MM.1S (cell line): ENCODE data around the gene IGHMBP2.

ENCODE experiments used
- DNase-seq: peaks from one replicate; pipeline ENCODE4 v3.0.0-alpha.2; 2015
- H2AFZ ChIP-seq: fragments of 300-600 bp; sonication (generic); 2 replicates; pipeline ENCODE4 v1.6.0; 2016; ENCODE audit warnings: antibody characterized with exemption, low read length
- H3F3A ChIP-seq: fragments of 300-600 bp; sonication (generic); 2 replicates; pipeline ENCODE4 v1.6.1; 2016; ENCODE audit warnings: mild to moderate bottlenecking, antibody characterized with exemption, low read length, moderate library complexity, mixed read lengths; ENCODE audit not compliant: insufficient read depth
- H3K27ac ChIP-seq: fragments of 300-600 bp; sonication (generic); 2 replicates; pipeline ENCODE4 v1.5.1; 2016; ENCODE audit warnings: mild to moderate bottlenecking, low read length
- H3K27me3 ChIP-seq: fragments of 300-600 bp; sonication (generic); replicated peaks from 2 replicates; pipeline ENCODE4 v1.6.0; 2016; ENCODE audit warnings: low read length; ENCODE audit not compliant: insufficient read depth
- H3K36me3 ChIP-seq: fragments of 300-600 bp; sonication (generic); replicated peaks from 2 replicates; pipeline ENCODE4 v1.6.1; 2016; ENCODE audit warnings: mild to moderate bottlenecking, low read length, mixed read lengths; ENCODE audit not compliant: insufficient read depth
- H3K4me1 ChIP-seq: fragments of 300-600 bp; sonication (generic); 2 replicates; pipeline ENCODE4 v1.6.1; 2016; ENCODE audit warnings: low read length, mixed read lengths
- H3K4me2 ChIP-seq: fragments of 300-600 bp; sonication (generic); 2 replicates; pipeline ENCODE4 v1.6.0; 2016; ENCODE audit warnings: low read depth, low read length
- H3K4me3 ChIP-seq: fragments of 300-600 bp; sonication (generic); 2 replicates; pipeline ENCODE4 v1.5.1; 2016; ENCODE audit warnings: low read length, mixed read lengths
- H3K79me2 ChIP-seq: fragments of 300-600 bp; sonication (generic); 2 replicates; pipeline ENCODE4 v1.6.1; 2016; ENCODE audit warnings: mixed run types, low read length, mixed read lengths
- H3K9ac ChIP-seq: fragments of 300-600 bp; sonication (generic); 2 replicates; pipeline ENCODE4 v1.6.1; 2016; ENCODE audit warnings: low read length, mixed read lengths
- H3K9me2 ChIP-seq: fragments of 300-600 bp; sonication (generic); replicated peaks from 2 replicates; pipeline ENCODE4 v1.6.1; 2016; ENCODE audit warnings: mild to moderate bottlenecking, low read length, mixed read lengths; ENCODE audit not compliant: insufficient read depth
- H3K9me3 ChIP-seq: fragments of 300-600 bp; sonication (generic); replicated peaks from 2 replicates; pipeline ENCODE4 v1.6.1; 2016; ENCODE audit warnings: mild to moderate bottlenecking, low read length, mixed read lengths; ENCODE audit not compliant: insufficient read depth
- H4K20me1 ChIP-seq: fragments of 300-600 bp; sonication (generic); 2 replicates; pipeline ENCODE4 v1.6.1; 2016; ENCODE audit warnings: mild to moderate bottlenecking, low read length, moderate library complexity, mixed read lengths; ENCODE audit not compliant: insufficient read depth
- EZH2 ChIP-seq: fragments of 300-600 bp; sonication (generic); optimal IDR thresholded peaks from 2 replicates; pipeline ENCODE3; 2017; ENCODE audit warnings: low read depth, mild to moderate bottlenecking, antibody characterized with exemption, low read length, mixed read lengths
- EZH2phosphoT487 ChIP-seq: fragments of 300-600 bp; sonication (generic); IDR thresholded peaks from 2 replicates; pipeline ENCODE4 v1.6.1; 2018; ENCODE audit warnings: antibody characterized with exemption, low read length
- TF ChIP-seq, protein P1 (sequence below): fragments of 300-600 bp; sonication (generic); IDR thresholded peaks from 2 replicates; pipeline ENCODE4 v1.5.1; 2016; ENCODE audit warnings: antibody characterized with exemption, low read length, mixed read lengths

Gene IGHMBP2

DNA sequence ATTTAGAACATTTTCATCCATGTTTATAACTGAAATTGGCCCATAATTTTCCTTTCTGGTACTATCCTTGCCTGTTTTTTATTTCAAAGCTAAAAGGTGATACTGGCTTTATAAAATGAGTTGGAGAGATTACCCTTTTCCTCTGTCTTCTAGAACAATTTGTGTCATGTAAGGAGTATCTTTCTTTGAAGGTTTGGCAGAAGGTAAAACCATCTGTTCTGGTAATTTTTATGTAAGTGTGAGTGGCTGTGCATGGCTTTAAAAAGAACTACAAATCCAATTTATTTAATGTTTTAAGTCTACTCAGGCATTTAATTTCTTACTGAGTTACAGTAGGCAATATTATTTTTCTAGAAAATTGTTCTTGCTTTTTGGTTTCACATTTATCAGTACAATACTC lies 84.8 kb downstream of the IGHMBP2 start:
- H3K4me3 ChIP-seq: no peak overlapping the region
- TF ChIP-seq, protein P1, sequence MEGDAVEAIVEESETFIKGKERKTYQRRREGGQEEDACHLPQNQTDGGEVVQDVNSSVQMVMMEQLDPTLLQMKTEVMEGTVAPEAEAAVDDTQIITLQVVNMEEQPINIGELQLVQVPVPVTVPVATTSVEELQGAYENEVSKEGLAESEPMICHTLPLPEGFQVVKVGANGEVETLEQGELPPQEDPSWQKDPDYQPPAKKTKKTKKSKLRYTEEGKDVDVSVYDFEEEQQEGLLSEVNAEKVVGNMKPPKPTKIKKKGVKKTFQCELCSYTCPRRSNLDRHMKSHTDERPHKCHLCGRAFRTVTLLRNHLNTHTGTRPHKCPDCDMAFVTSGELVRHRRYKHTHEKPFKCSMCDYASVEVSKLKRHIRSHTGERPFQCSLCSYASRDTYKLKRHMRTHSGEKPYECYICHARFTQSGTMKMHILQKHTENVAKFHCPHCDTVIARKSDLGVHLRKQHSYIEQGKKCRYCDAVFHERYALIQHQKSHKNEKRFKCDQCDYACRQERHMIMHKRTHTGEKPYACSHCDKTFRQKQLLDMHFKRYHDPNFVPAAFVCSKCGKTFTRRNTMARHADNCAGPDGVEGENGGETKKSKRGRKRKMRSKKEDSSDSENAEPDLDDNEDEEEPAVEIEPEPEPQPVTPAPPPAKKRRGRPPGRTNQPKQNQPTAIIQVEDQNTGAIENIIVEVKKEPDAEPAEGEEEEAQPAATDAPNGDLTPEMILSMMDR: no peak
- TF ChIP-seq EZH2phosphoT487 (no peak), EZH2 (no peak)
- H3K9me3 ChIP-seq: no peaks in the 10 kb centered on the region
- H3K79me2 ChIP-seq: no peaks in the 10 kb centered on the region
- no peak overlapping the region for H3K4me2 ChIP-seq
- H2AFZ ChIP-seq: no peak overlapping the region
- peaks cover 70% of the 10 kb centered on the region for H3K27me3 ChIP-seq
- H3K27ac ChIP-seq: no peak overlapping the region
- H4K20me1 ChIP-seq: no peaks in the 10 kb centered on the region
- H3K4me1 ChIP-seq: no peaks in the 10 kb centered on the region
- DNase-seq: no peak
- H3F3A ChIP-seq: no peaks in the 10 kb centered on the region
- H3K36me3 ChIP-seq: no peaks in the 10 kb centered on the region
- H3K9me2 ChIP-seq: no peaks in the 10 kb centered on the region
- H3K9ac ChIP-seq: no peak overlapping the region
